DOHH2 (cell line): ENCODE results near the gene CMA1.

Source experiments
- H3F3A ChIP-seq: fragments of 200-600 bp; sonication (generic), shearing (Covaris generic); 2 replicates; pipeline ENCODE4 v1.6.0; 2016; ENCODE audit warnings: antibody characterized with exemption, mild to moderate bottlenecking; ENCODE audit not compliant: control insufficient read depth, insufficient read depth
- H3K27ac ChIP-seq: fragments of 200-600 bp; sonication (generic); 2 replicates; pipeline ENCODE4 v1.5.1; 2014; ENCODE audit warnings: low read depth, mild to moderate bottlenecking, low read length, moderate library complexity
- H3K27me3 ChIP-seq: fragments of 200-600 bp; sonication (generic); 2 replicates; pipeline ENCODE4 v1.6.1; 2014; ENCODE audit warnings: mild to moderate bottlenecking, low read length, mixed read lengths; ENCODE audit not compliant: control insufficient read depth
- H3K36me3 ChIP-seq: fragments of 200-600 bp; sonication (generic); 2 replicates; pipeline ENCODE4 v1.6.1; 2014; ENCODE audit warnings: mild to moderate bottlenecking, low read length, moderate library complexity, mixed read lengths; ENCODE audit not compliant: control insufficient read depth
- H3K4me1 ChIP-seq: fragments of 200-600 bp; sonication (generic); 2 replicates; pipeline ENCODE4 v1.6.1; 2014; ENCODE audit warnings: mild to moderate bottlenecking, low read length, mixed read lengths; ENCODE audit not compliant: control insufficient read depth
- H3K4me2 ChIP-seq: fragments of 200-600 bp; sonication (generic); 2 replicates; pipeline ENCODE4 v1.6.0; 2014; ENCODE audit warnings: mild to moderate bottlenecking, low read length, moderate library complexity
- H3K4me3 ChIP-seq: fragments of 200-600 bp; sonication (generic); 2 replicates; pipeline ENCODE4 v1.5.1; 2014; ENCODE audit warnings: mild to moderate bottlenecking, low read length, mixed read lengths
- H3K79me2 ChIP-seq: fragments of 200-600 bp; sonication (generic); 2 replicates; pipeline ENCODE4 v1.6.1; 2014; ENCODE audit warnings: mild to moderate bottlenecking, low read length, mixed read lengths; ENCODE audit not compliant: control insufficient read depth
- H3K9me2 ChIP-seq: fragments of 200-600 bp; sonication (generic); replicated peaks from 2 replicates; pipeline ENCODE4 v1.6.1; 2014; ENCODE audit warnings: mild to moderate bottlenecking, low read length, mixed read lengths; ENCODE audit not compliant: control insufficient read depth
- H3K9me3 ChIP-seq: fragments of 200-600 bp; sonication (generic); 2 replicates; pipeline ENCODE4 v1.6.1; 2014; ENCODE audit warnings: antibody characterized with exemption, low read length, mixed read lengths; ENCODE audit not compliant: control insufficient read depth, insufficient read depth
- H4K20me1 ChIP-seq: fragments of 200-600 bp; sonication (generic); 2 replicates; pipeline ENCODE4 v1.6.0; 2014; ENCODE audit warnings: low read depth, mild to moderate bottlenecking, antibody characterized with exemption, low read length, moderate library complexity; ENCODE audit not compliant: control insufficient read depth, insufficient read depth
- EZH2phosphoT487 ChIP-seq: fragments of 200-600 bp; sonication (generic); IDR thresholded peaks from 2 replicates; pipeline ENCODE4 v1.6.1; 2017; ENCODE audit warnings: borderline replicate concordance, mild to moderate bottlenecking, antibody characterized with exemption, low read length, moderate library complexity, mixed read lengths
- TF ChIP-seq, protein P1 (sequence below): fragments of 200-600 bp; sonication (generic); IDR thresholded peaks from one replicate; pipeline ENCODE4 v1.5.1; 2014; ENCODE audit warnings: antibody characterized with exemption, mild to moderate bottlenecking, low read depth, low read length; ENCODE audit not compliant: poor library complexity, severe bottlenecking

CMA1 gene

DNA sequence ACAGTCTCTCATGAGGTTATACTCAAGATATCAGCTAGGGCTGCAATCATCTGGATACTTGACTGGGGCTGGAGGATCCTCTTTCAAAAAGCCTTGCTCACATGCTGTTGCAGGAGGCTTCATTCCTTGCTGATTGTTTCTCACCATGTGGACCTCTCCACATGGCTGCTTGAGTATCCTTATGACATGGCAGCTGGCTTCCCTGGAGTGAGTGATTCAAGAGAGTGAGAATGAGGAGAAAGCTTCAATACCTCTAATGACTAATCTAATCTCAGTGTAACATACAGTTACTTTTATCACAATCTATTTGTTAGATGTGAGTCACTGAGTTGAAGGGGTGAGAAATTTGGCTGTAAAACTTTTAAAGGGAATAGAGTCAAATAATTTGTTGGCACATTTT is 51.1 kb downstream of the CMA1 start:
- H3K4me1 ChIP-seq = no peaks in the 10 kb centered on the region
- H3K27ac ChIP-seq = no peak overlapping the region
- no peaks in the 10 kb centered on the region for H3K36me3 ChIP-seq
- no peaks in the 10 kb centered on the region for H3K9me2 ChIP-seq
- no peaks in the 10 kb centered on the region for H3F3A ChIP-seq
- no peaks in the 10 kb centered on the region for H3K79me2 ChIP-seq
- no peaks in the 10 kb centered on the region for H3K9me3 ChIP-seq
- H4K20me1 ChIP-seq = no peaks in the 10 kb centered on the region
- no peaks in the 10 kb centered on the region for H3K27me3 ChIP-seq
- no peak for TF ChIP-seq EZH2phosphoT487
- TF ChIP-seq, protein P1, sequence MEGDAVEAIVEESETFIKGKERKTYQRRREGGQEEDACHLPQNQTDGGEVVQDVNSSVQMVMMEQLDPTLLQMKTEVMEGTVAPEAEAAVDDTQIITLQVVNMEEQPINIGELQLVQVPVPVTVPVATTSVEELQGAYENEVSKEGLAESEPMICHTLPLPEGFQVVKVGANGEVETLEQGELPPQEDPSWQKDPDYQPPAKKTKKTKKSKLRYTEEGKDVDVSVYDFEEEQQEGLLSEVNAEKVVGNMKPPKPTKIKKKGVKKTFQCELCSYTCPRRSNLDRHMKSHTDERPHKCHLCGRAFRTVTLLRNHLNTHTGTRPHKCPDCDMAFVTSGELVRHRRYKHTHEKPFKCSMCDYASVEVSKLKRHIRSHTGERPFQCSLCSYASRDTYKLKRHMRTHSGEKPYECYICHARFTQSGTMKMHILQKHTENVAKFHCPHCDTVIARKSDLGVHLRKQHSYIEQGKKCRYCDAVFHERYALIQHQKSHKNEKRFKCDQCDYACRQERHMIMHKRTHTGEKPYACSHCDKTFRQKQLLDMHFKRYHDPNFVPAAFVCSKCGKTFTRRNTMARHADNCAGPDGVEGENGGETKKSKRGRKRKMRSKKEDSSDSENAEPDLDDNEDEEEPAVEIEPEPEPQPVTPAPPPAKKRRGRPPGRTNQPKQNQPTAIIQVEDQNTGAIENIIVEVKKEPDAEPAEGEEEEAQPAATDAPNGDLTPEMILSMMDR = no peak
- H3K4me2 ChIP-seq = no peak overlapping the region
- H3K4me3 ChIP-seq = no peak overlapping the region
